Fibroblast of the aortic adventitia (primary cell): ENCODE measurements around the gene UTY. TPM values are rescaled to one million over a fixed set of nuclear protein-coding genes. Genes with fewer than 3 reads are reported as not detected.

Source experiments
- DNase-seq: peaks from one replicate; pipeline ENCODE4 v3.0.0-alpha.2; 2010; ENCODE audit warnings: low read depth
- H3K4me3 ChIP-seq: 2 replicates; pipeline ENCODE4 v1.5.1; 2011; ENCODE audit warnings: low read depth, mild to moderate bottlenecking, control low read depth, low read length, moderate library complexity
- total RNA-seq: library from RNA; depleted of rRNA; stranded (reverse); fragments of >200 nt; gene quantifications from 2 replicates; pipeline ENCODE4 v1.2.3, GENCODE V29; 2012; ENCODE audit warnings: low replicate concordance
- TF ChIP-seq, protein P1 (sequence below): IDR thresholded peaks from 2 replicates; pipeline ENCODE4 v1.5.1; 2011; ENCODE audit warnings: mild to moderate bottlenecking, low read length, control low read depth, inconsistent platforms; ENCODE audit not compliant: insufficient read depth

Gene UTY
- total RNA-seq, 1 donor: not detected

DNA sequence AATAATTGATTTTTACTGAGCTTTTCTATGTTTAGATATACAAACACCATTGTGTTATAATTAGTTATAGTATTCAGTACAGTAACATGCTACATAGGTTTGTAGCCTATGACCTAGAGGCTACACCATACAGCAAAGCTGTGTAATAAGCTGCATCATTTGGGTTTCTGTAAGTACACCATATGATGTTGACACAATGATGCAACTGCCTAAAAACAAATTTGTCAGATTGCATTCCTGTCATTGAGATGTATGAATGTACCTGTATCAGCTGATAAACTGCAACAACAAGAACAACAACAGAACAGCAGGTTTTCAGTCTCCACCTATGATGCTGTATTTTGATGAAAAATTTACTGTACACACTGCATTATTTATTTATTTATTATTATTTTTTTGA, 64.3 kb downstream of the UTY start:
- DNase-seq: no peak
- no peak overlapping the region for H3K4me3 ChIP-seq
- TF ChIP-seq, protein P1, sequence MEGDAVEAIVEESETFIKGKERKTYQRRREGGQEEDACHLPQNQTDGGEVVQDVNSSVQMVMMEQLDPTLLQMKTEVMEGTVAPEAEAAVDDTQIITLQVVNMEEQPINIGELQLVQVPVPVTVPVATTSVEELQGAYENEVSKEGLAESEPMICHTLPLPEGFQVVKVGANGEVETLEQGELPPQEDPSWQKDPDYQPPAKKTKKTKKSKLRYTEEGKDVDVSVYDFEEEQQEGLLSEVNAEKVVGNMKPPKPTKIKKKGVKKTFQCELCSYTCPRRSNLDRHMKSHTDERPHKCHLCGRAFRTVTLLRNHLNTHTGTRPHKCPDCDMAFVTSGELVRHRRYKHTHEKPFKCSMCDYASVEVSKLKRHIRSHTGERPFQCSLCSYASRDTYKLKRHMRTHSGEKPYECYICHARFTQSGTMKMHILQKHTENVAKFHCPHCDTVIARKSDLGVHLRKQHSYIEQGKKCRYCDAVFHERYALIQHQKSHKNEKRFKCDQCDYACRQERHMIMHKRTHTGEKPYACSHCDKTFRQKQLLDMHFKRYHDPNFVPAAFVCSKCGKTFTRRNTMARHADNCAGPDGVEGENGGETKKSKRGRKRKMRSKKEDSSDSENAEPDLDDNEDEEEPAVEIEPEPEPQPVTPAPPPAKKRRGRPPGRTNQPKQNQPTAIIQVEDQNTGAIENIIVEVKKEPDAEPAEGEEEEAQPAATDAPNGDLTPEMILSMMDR: no peak

DNA sequence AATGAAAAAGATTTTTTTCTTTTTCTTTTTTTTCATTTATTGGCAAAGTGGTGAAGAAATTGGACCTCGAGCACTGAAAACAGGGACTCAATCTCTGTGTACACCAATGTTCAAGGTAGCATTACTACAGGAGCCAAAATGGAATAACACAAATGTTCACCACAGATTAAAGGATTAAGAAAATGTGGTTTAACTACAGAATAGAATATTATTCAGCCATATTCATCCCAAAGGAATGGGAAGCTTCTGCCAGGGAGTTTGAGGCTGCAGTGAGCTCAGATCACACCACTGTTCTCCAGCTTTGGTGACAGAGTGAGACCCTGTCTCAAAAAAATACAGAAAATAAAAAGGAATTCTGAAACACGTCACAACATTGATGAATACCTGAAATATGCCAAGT, 81.0 kb downstream of the UTY start:
- no peak for DNase-seq
- H3K4me3 ChIP-seq: no peak overlapping the region
- TF ChIP-seq, protein P1: no peak

DNA sequence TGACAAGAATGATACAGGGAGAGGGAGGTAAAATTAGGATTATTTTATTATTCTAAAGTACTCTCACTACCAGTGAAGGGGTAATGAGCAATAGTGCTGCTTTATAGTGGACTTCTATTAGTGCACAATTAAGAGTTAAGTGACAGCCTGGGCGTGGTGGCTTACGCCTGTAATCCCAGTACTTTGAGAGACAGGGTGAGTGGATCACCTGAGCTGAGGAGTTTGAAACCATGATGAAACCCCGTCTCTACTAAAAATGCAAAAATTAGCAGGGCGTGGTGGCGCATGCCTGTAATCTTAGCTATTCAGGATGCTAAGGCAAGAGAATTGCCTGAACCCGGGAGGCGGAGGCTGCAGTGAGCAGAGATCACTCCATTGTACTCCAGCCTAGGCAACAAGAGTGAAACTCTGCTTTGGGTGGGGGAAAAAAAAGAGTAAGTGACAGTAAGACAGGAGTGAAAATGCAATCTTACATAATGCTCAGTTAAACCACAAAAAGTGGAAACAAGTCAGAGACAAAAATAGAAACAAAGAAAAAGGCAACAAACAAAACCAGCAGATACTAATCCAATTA, 98.6 kb downstream of the UTY start:
- no peak overlapping the region for H3K4me3 ChIP-seq
- TF ChIP-seq, protein P1: no peak
- DNase-seq: no peak

DNA sequence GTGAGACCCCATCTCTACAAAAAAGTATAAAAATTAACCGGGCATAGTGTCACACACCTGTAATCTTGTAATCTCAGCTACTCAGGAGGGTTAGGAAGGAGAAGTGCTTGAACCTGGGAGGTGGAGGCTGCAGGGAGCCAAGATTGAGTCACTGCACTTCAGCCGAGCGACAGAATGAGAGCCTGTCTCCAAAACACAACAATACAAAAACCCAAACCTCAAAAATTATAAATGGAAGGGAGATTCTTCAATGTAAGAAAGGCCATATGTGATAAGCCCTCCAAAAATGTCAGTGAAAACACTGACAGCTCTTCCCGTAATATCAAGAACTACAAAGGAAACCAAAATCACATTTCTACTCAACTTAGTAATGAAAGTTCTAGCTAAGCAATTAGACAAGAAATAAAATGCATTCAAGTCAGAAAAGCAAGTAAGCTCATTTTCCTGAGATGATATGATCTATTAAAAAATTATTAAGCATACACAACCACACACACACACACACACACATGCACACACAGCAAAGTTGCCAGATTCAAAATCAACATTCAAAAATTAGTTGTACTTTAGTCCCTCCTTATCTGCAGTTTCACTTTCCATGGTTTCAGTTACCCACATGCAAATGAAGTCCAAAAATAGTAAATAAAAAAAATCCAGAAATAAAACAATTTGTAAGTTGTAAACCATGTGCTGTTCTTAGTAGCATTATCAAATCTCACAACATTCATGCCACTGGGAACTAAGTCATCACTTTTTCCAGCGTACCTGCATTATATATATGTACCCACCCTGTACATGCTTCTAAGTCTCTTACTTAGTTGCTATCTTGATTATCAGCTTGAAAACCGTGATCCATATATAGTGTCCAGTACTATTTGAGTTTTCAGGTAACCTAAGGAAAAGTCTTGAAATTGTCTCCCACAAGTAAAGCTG, 108.7 kb downstream of the UTY start:
- no peak overlapping the region for H3K4me3 ChIP-seq
- TF ChIP-seq, protein P1: no peak
- no peak for DNase-seq

DNA sequence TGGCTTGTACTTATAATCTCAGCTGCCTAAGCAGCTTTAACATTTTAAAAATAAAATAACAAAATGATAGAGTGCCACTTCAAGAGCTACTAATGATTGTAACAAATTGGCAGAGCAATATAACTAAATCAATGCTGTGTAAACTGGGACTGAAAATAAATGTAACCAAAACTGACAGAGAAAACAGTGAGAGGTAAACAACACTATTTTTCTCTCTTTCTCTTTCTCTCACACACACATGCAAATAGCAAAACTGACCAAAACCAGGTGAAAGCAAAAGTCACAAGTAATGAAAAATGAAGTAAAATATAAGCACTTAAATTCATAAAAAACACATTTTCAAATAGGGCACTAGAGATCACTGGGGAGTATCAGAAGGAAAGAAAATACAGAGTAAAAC, 109.6 kb downstream of the UTY start:
- H3K4me3 ChIP-seq: no peak overlapping the region
- no peak for DNase-seq
- TF ChIP-seq, protein P1: no peak

DNA sequence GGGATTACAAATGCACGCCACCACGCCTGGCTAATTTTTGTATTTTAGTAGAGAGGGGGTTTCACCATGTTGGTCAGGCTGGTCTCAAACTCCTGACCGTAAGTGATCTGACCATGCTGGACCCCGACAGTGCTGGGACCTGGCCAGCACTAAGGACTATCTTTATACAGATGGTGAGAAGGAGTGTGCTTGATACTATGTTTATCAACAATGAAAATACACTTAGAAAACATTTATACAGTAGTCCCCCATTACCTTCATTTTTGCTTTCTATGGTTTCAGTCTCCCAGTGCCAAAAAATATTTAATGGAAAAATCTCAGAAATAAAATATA, 111.4 kb downstream of the UTY start:
- H3K4me3 ChIP-seq: no peak overlapping the region
- TF ChIP-seq, protein P1: no peak
- no peak for DNase-seq
